Esophagus muscularis mucosa (tissue), 4 donors: ENCODE measurements around the gene UBTD2.

Source experiments
- EP300 ChIP-seq: sonication (generic); formaldehyde crosslinking; IDR thresholded peaks from one replicate; pipeline ENCODE4 v1.6.1; 2017; ENCODE audit warnings: antibody characterized with exemption
- POLR2AphosphoS5 ChIP-seq, 2 donors: sonication (generic); formaldehyde crosslinking; IDR thresholded peaks; one replicate each; pipeline ENCODE4 v1.6.1; 2017; ENCODE audit warnings: antibody characterized with exemption in 2 of 2
- TF ChIP-seq, protein P1 (sequence below), 3 experiments: fragments of 200-600 bp in 2 of 3; fragments of 450-650 bp in 1 of 3; sonication (generic) in 2 of 3; IDR thresholded peaks; one replicate each; pipeline ENCODE4 v1.5.1; 2017 to 2019; ENCODE audit warnings: antibody characterized with exemption in 3 of 3, mild to moderate bottlenecking in 2 of 3, moderate library complexity in 1 of 3

DNA sequence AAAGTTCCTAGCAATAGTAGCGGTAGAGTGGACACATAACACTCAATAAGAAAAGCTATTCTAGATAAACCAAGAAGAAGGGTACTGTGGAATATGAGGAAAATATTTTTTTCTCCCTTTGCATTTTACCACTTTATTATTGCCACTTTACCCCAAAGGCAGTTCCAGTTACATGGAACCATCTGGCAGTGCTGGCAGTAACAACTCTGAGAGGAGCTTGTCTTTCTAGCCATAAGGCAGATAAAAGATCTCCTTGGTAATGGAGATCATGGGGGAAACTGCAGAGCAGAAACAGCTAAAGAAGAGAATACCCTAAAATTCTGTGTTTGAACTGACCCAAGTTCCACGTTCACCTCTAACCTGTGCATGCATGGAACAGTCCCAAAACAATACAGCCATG lies 38.5 kb downstream of the UBTD2 start:
- TF ChIP-seq POLR2AphosphoS5 (IDR thresholded peaks at IDR 0.05) (no peak), EP300 (no peak)
- TF ChIP-seq, protein P1, sequence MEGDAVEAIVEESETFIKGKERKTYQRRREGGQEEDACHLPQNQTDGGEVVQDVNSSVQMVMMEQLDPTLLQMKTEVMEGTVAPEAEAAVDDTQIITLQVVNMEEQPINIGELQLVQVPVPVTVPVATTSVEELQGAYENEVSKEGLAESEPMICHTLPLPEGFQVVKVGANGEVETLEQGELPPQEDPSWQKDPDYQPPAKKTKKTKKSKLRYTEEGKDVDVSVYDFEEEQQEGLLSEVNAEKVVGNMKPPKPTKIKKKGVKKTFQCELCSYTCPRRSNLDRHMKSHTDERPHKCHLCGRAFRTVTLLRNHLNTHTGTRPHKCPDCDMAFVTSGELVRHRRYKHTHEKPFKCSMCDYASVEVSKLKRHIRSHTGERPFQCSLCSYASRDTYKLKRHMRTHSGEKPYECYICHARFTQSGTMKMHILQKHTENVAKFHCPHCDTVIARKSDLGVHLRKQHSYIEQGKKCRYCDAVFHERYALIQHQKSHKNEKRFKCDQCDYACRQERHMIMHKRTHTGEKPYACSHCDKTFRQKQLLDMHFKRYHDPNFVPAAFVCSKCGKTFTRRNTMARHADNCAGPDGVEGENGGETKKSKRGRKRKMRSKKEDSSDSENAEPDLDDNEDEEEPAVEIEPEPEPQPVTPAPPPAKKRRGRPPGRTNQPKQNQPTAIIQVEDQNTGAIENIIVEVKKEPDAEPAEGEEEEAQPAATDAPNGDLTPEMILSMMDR (IDR thresholded peaks at IDR 0.05), result no peak
